Measurements from ENCODE around the gene NRARP.

DNA sequence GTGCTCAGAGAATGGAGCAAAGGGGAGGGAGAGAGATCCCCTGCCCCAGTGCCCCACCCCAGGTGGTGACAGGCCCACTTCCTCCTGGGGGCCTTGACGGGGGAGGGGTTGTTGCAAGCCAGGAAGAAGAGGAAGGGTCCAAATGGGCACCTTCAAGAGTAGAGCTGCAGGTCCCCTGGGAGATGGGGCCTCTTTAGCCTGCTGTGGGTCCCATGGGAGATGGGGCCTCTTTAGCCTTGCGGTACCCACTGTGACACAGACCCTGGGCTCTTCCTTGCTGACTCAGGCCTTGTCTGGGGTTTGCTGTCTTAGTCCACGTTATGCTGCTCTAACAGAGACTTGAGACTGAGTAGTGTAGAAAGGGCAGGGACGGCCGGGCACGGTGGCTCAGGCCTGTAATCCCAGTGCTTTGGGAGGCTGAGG lies 34.1 kb downstream of the NRARP start:
- TF ChIP-seq, protein P1, sequence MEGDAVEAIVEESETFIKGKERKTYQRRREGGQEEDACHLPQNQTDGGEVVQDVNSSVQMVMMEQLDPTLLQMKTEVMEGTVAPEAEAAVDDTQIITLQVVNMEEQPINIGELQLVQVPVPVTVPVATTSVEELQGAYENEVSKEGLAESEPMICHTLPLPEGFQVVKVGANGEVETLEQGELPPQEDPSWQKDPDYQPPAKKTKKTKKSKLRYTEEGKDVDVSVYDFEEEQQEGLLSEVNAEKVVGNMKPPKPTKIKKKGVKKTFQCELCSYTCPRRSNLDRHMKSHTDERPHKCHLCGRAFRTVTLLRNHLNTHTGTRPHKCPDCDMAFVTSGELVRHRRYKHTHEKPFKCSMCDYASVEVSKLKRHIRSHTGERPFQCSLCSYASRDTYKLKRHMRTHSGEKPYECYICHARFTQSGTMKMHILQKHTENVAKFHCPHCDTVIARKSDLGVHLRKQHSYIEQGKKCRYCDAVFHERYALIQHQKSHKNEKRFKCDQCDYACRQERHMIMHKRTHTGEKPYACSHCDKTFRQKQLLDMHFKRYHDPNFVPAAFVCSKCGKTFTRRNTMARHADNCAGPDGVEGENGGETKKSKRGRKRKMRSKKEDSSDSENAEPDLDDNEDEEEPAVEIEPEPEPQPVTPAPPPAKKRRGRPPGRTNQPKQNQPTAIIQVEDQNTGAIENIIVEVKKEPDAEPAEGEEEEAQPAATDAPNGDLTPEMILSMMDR (IDR thresholded peaks at IDR 0.05 in 2 of 3, conservative IDR thresholded peaks at IDR 0.05 in 1 of 3; ENCODE audit: borderline replicate concordance in 1 of 3, insufficient read depth in 1 of 3, low read depth in 2 of 3, low read length in 2 of 3): no peak
- TF ChIP-seq POLR2AphosphoS5 (IDR thresholded peaks at IDR 0.05; ENCODE audit: low read depth, low read length): no peak
- no peak for TF ChIP-seq ZFX (IDR thresholded peaks at IDR 0.05)
